Keratinocyte (primary cell): Measurements from ENCODE around the gene MYPN. TPM values are rescaled to one million over a fixed set of nuclear protein-coding genes. Genes with fewer than 3 reads are reported as not detected.

Experiments used
- DNase-seq: peaks from one replicate; pipeline ENCODE4 v3.0.0-alpha.2; 2011; ENCODE audit warnings: low read depth, missing footprints, low spot score
- FAIRE-seq: peaks from 2 replicates; lab custom pipeline; 2011; peaks lifted over from hg19 to GRCh38; lab: Jason Lieb, UNC
- H2AFZ ChIP-seq: 2 replicates; pipeline ENCODE4 v1.6.0; 2012; ENCODE audit warnings: low read length, control low read depth, inconsistent platforms; ENCODE audit not compliant: control insufficient read depth
- H3K27ac ChIP-seq: 2 replicates; pipeline ENCODE4 v1.5.1; 2011; ENCODE audit warnings: low read length; ENCODE audit not compliant: control insufficient read depth, insufficient read depth
- H3K27me3 ChIP-seq: 3 replicates; pipeline ENCODE4 v1.6.0; 2011; ENCODE audit warnings: low read length; ENCODE audit not compliant: control insufficient read depth, insufficient read depth; ENCODE audit errors: extremely low read depth
- H3K36me3 ChIP-seq, 2 experiments: 2 replicates in 1 of 2; 3 replicates in 1 of 2; pipeline ENCODE4 v1.5.1; 2011; ENCODE audit warnings: low read length in 2 of 2, mild to moderate bottlenecking in 1 of 2; ENCODE audit not compliant: control insufficient read depth in 2 of 2, insufficient read depth in 2 of 2; ENCODE audit errors: extremely low read depth in 1 of 2
- H3K4me1 ChIP-seq: 3 replicates; pipeline ENCODE4 v1.5.1; 2011; ENCODE audit warnings: low read length; ENCODE audit not compliant: control insufficient read depth, insufficient read depth; ENCODE audit errors: extremely low read depth
- H3K4me2 ChIP-seq: 3 replicates; pipeline ENCODE4 v1.6.0; 2011; ENCODE audit warnings: low read depth, low read length; ENCODE audit not compliant: control insufficient read depth, insufficient read depth; ENCODE audit errors: extremely low read depth
- H3K4me3 ChIP-seq, 3 experiments: fragments of 200-600 bp in 1 of 3; sonication (generic) in 1 of 3; 2 replicates in 2 of 3; 3 replicates in 1 of 3; pipeline ENCODE4 v1.5.1; 2011 to 2016; ENCODE audit warnings: low read length in 3 of 3, mild to moderate bottlenecking in 3 of 3, control low read depth in 2 of 3, inconsistent platforms in 1 of 3, low read depth in 1 of 3, mixed read lengths in 1 of 3, mixed run types in 1 of 3, moderate library complexity in 1 of 3; ENCODE audit not compliant: control insufficient read depth in 2 of 3, insufficient read depth in 2 of 3; ENCODE audit errors: extremely low read depth in 1 of 3
- H3K79me2 ChIP-seq: 2 replicates; pipeline ENCODE4 v1.6.0; 2012; ENCODE audit warnings: low read length; ENCODE audit not compliant: control insufficient read depth, insufficient read depth
- H3K9ac ChIP-seq: 3 replicates; pipeline ENCODE4 v1.6.0; 2011; ENCODE audit warnings: low read length; ENCODE audit not compliant: control insufficient read depth, insufficient read depth; ENCODE audit errors: extremely low read depth
- H3K9me1 ChIP-seq: 3 replicates; pipeline ENCODE4 v1.6.0; 2011; ENCODE audit warnings: low read length; ENCODE audit not compliant: control insufficient read depth, insufficient read depth; ENCODE audit errors: extremely low read depth
- H3K9me3 ChIP-seq: 2 replicates; pipeline ENCODE4 v1.5.1; 2012; ENCODE audit warnings: low read depth, low read length; ENCODE audit not compliant: control insufficient read depth
- H4K20me1 ChIP-seq: 3 replicates; pipeline ENCODE4 v1.6.0; 2011; ENCODE audit warnings: low read length; ENCODE audit not compliant: control insufficient read depth, insufficient read depth; ENCODE audit errors: extremely low read depth
- CTCF ChIP-seq, 3 experiments: IDR thresholded peaks in 1 of 3; conservative IDR thresholded peaks in 1 of 3; optimal IDR thresholded peaks in 1 of 3; 2 replicates in 2 of 3; 3 replicates in 1 of 3; pipeline versions ENCODE3 to v1.5.1; 2011; ENCODE audit warnings: low read length in 3 of 3, mild to moderate bottlenecking in 3 of 3, moderate library complexity in 2 of 3, control low read depth in 1 of 3, inconsistent platforms in 1 of 3; ENCODE audit not compliant: insufficient read depth in 2 of 3; ENCODE audit errors: extremely low read depth in 1 of 3
- EZH2 ChIP-seq: IDR thresholded peaks from one replicate; pipeline ENCODE4 v1.6.1; 2012; ENCODE audit warnings: inconsistent platforms, mild to moderate bottlenecking, low read length, moderate library complexity
- dilution Hi-C: fragments of 300-500 bp; cut with MboI; formaldehyde crosslinking; loops from one replicate; pipeline ENCODE4 v1.7.0; 2020; ENCODE audit warnings: low sequenced_read_pairs; ENCODE audit not compliant: extremely low pct_ligation_motif_present
- polyA plus RNA-seq, 5 experiments: library from polyadenylated mRNA; depleted of rRNA in 3 of 5; stranded (reverse) in 3 of 5; stranded (forward) in 1 of 5; unstranded in 1 of 5; fragments of >200 nt; gene quantifications; 1 replicate in 1 of 5; 2 replicates in 3 of 5; 3 replicates in 1 of 5; pipeline versions ENCODE4 v1.2.1 to v1.2.3, GENCODE V29; 2011 to 2012; ENCODE audit warnings: missing spikeins in 2 of 5, low read depth in 1 of 5, low replicate concordance in 1 of 5

The MYPN gene
- polyA plus RNA-seq, 1 donor (not counting 4 experiments of a cell fraction or from before 2014, with no cell fraction given): 0.42 TPM

GRCh38 chr10:68106656-68107055, 2.6 kb upstream of the MYPN start:
- Histone ChIP-seq H2AFZ (no peak overlapping the region), H3K27ac (peak overlapping the region; percentile 39), H3K9me3 (no peaks in the 10 kb centered on the region), H3K36me3 (no peaks in the 10 kb centered on the region), H3K9me1 (no peaks in the 10 kb centered on the region), H3K4me3 (peak overlapping the region in 1 of 3 experiments; percentile 24), H3K9ac (no peak overlapping the region), H3K4me2 (peak overlapping the region; percentile 55), H4K20me1 (no peaks in the 10 kb centered on the region), H3K79me2 (no peaks in the 10 kb centered on the region), H3K4me1 (peaks cover 25% of the 10 kb centered on the region), H3K27me3 (no peaks in the 10 kb centered on the region)
- DNase-seq (peak; percentile 65), FAIRE-seq (peak; percentile 99)
- TF ChIP-seq CTCF (optimal IDR thresholded peaks at IDR 0.05 in 1 of 3, IDR thresholded peaks at IDR 0.05 in 1 of 3, conservative IDR thresholded peaks at IDR 0.05 in 1 of 3; ENCODE audit: extremely low read depth in 1 of 3, insufficient read depth in 2 of 3, low read length in 3 of 3) (no peak), EZH2 (no peak)
- dilution Hi-C loops: no loop called here

- H3K4me2 ChIP-seq: no peak overlapping the region
- no peaks in the 10 kb centered on the region for H3K79me2 ChIP-seq
- no peaks in the 10 kb centered on the region for H3K36me3 ChIP-seq
- no peak overlapping the region for H2AFZ ChIP-seq
- DNase-seq (no peak), FAIRE-seq (no peak)
- no peaks in the 10 kb centered on the region for H3K9me1 ChIP-seq
- H3K4me3 ChIP-seq: no peak overlapping the region
- no peak overlapping the region for H3K9ac ChIP-seq
- dilution Hi-C loops: no loop called here
- H4K20me1 ChIP-seq: no peaks in the 10 kb centered on the region
- H3K9me3 ChIP-seq: no peaks in the 10 kb centered on the region
- H3K27ac ChIP-seq: no peak overlapping the region
- TF ChIP-seq CTCF (optimal IDR thresholded peaks at IDR 0.05 in 1 of 3, IDR thresholded peaks at IDR 0.05 in 1 of 3, conservative IDR thresholded peaks at IDR 0.05 in 1 of 3; ENCODE audit: extremely low read depth in 1 of 3, insufficient read depth in 2 of 3, low read length in 3 of 3) (no peak), EZH2 (no peak)
- no peaks in the 10 kb centered on the region for H3K27me3 ChIP-seq
- H3K4me1 ChIP-seq: peaks cover 25% of the 10 kb centered on the region
These were observed 1.6 kb upstream of the MYPN start for GRCh38 chr10:68107651-68108050.
